Adrenal gland (tissue), 12 donors: ENCODE results near the gene DNAAF2. TPM values are rescaled to one million over a fixed set of nuclear protein-coding genes. Genes with fewer than 3 reads are reported as not detected.

Experiments
- DNase-seq, 7 donors: peaks; one replicate each; pipeline ENCODE4 v3.0.0-alpha.2; 2019 to 2020
- H3K27ac ChIP-seq, 5 donors: fragments of 200-600 bp; sonication (generic) in 4 of 5; 1 replicate in 3 of 5; 2 replicates in 2 of 5; pipeline versions ENCODE4 v1.5.1 to v1.8.0; 2016 to 2020; ENCODE audit warnings: mild to moderate bottlenecking in 1 of 5
- H3K27me3 ChIP-seq: fragments of 200-600 bp; 2 replicates; pipeline ENCODE4 v1.8.0; 2021
- H3K36me3 ChIP-seq, 2 donors: fragments of 200-600 bp; replicated peaks in 1 of 2; 1 replicate in 1 of 2; 2 replicates in 1 of 2; pipeline versions ENCODE4 v1.5.1 to v1.8.0; 2018 to 2022
- H3K4me1 ChIP-seq, 2 donors: fragments of 200-600 bp; replicated peaks in 1 of 2; 1 replicate in 1 of 2; 2 replicates in 1 of 2; pipeline versions ENCODE4 v1.5.1 to v1.8.0; 2018 to 2021
- H3K4me3 ChIP-seq, 4 donors: fragments of 200-600 bp; sonication (generic) in 3 of 4; one replicate each; pipeline ENCODE4 v1.5.1; 2016 to 2018
- H3K9me3 ChIP-seq, 3 donors: fragments of 200-600 bp; sonication (generic) in 1 of 3; replicated peaks in 1 of 3; 1 replicate in 2 of 3; 2 replicates in 1 of 3; pipeline versions ENCODE4 v1.5.1 to v1.8.0; 2016 to 2021
- POLR2A ChIP-seq, 2 donors: fragments of 450-650 bp; IDR thresholded peaks; one replicate each; pipeline ENCODE4 v1.6.1; 2017; ENCODE audit warnings: antibody characterized with exemption in 2 of 2, mild to moderate bottlenecking in 2 of 2, moderate library complexity in 1 of 2
- WGBS, 4 donors: extraction: QIAGEN DNeasy Blood & Tissue Kit in 2 of 4; methylation state at CpG; one replicate each; pipeline versions ENCODE4 v1.1.5 to v1.1.7; 2013 to 2017; 5-methylcytosine and 5-hydroxymethylcytosine counted together
- intact Hi-C, 2 donors: fragments of 100-400 bp; cut with DNase I; formaldehyde crosslinking; loops; one replicate each; pipeline versions ENCODE4 v1.14.1 to v1.15.0; 2022 to 2023
- polyA plus RNA-seq, 3 donors: library from polyadenylated mRNA; stranded (reverse); fragments of 200-250 nt in 2 of 3; fragments of 350-450 nt in 1 of 3; fragmentation: Illumina TruSeq in 1 of 3; extraction: RNeasy Lipid Tissue Mini Kit (QIAGEN cat#74804) in 1 of 3; gene quantifications; one replicate each; pipeline ENCODE4 v1.2.3, GENCODE V29; 2013 to 2014
- total RNA-seq, 9 donors: library from RNA; depleted of rRNA in 4 of 9; stranded (reverse); fragments of >200 nt in 4 of 9; fragments of 120-200 nt in 1 of 9; fragmentation: NEBNext Ultra II Directional in 1 of 9; extraction: Animal tissue kit (Norgen Biotek cat#: 25700) in 1 of 9; gene quantifications; one replicate each; pipeline versions ENCODE4 v1.1.0 to v1.2.4, GENCODE V29; 2013 to 2023
- TF ChIP-seq, protein P1 (sequence below), 6 experiments: fragments of 450-650 bp in 4 of 6; fragments of 200-600 bp in 2 of 6; sonication (generic) in 1 of 6; IDR thresholded peaks; 1 replicate in 5 of 6; 2 replicates in 1 of 6; pipeline versions ENCODE4 v1.5.1 to v1.8.0; 2016 to 2021; ENCODE audit warnings: antibody characterized with exemption in 6 of 6, mild to moderate bottlenecking in 2 of 6, moderate library complexity in 1 of 6
- donor health status: healthy with polysubstance abuse.
- donor health status: Bipolar disorder and iron deficiency.
- donor health status: DM: yes; HTN: yes; CAD: no.
- donor health status: DM: no; HTN: no; CAD: no.
- donor health status: DM: no; HTN: no; CAD: no.
- donor health status: DM: yes; HTN: yes; CAD: no.

The DNAAF2 gene
- total and polyA plus RNA-seq, 12 donors: 4.2 to 11.7 (median 7.3) TPM

DNA sequence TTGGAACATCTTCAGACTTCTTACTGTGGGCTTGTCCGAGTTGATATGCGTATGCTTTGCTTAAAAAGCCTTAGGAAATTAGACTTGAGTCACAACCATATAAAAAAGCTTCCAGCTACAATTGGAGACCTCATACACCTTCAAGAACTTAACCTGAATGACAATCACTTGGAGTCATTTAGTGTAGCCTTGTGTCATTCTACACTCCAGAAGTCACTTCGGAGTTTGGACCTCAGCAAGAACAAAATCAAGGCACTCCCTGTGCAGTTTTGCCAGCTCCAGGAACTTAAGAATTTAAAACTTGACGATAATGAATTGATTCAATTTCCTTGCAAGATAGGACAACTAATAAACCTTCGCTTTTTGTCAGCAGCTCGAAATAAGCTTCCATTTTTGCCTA, 27.5 kb downstream of the DNAAF2 start:
- TF ChIP-seq, protein P1, sequence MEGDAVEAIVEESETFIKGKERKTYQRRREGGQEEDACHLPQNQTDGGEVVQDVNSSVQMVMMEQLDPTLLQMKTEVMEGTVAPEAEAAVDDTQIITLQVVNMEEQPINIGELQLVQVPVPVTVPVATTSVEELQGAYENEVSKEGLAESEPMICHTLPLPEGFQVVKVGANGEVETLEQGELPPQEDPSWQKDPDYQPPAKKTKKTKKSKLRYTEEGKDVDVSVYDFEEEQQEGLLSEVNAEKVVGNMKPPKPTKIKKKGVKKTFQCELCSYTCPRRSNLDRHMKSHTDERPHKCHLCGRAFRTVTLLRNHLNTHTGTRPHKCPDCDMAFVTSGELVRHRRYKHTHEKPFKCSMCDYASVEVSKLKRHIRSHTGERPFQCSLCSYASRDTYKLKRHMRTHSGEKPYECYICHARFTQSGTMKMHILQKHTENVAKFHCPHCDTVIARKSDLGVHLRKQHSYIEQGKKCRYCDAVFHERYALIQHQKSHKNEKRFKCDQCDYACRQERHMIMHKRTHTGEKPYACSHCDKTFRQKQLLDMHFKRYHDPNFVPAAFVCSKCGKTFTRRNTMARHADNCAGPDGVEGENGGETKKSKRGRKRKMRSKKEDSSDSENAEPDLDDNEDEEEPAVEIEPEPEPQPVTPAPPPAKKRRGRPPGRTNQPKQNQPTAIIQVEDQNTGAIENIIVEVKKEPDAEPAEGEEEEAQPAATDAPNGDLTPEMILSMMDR (IDR thresholded peaks at IDR 0.05): no peak
- TF ChIP-seq POLR2A (IDR thresholded peaks at IDR 0.05): no peak
- Histone ChIP-seq H3K27ac (no peak overlapping the region), H3K4me3 (no peak overlapping the region), H3K36me3 (peaks cover 0 to 2% of the 10 kb centered on the region in 2 donors), H3K9me3 (no peaks in the 10 kb centered on the region), H3K4me1 (no peaks in the 10 kb centered on the region), H3K27me3 (no peaks in the 10 kb centered on the region)
- no peak for DNase-seq
- intact Hi-C loops: no loop called here
- 90 to 98% (median 97%) methylated on average over 6 of the region's 6 CpGs for WGBS, 4 donors

DNA sequence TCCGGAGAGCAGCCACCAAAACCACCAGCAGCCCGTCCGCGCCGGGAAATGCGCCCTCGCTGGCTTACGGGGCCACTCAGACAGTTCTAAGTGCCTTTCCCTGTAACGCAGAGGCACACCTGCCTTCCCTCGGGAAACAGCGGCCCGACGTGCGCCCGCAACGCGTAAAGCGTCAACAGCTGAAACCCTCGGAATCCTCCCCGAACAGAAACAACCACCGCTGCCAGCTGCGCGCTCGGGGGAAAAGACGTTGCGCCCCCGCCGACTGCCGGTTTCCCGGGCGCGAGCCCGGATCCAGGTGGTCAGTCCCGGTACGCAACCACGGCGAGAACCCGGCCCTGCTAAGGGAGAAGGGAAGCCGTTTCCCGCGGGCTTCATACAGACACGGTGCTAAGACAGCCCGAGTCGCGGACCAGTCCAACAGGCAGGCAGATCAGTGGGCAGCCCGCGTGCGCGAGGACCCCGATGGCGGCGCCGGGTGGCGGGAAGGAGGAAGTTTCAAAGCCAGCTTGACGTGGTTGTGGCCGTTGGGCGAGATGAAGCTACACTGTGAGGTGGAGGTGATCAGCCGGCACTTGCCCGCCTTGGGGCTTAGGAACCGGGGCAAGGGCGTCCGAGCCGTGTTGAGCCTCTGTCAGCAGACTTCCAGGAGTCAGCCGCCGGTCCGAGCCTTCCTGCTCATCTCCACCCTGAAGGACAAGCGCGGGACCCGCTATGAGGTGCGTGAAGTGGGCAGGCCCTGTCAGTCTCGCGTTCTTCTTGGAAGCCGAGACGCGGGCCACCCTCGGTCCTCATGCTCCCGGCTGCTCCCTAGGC, 36.4 kb downstream of the DNAAF2 start, which contains the start of gene LRR1:
Gene LRR1, plus strand, starts transcription at position 456 of the 816 bp plus-strand sequence. Its CDS starts 81 bp downstream, at position 537.
- TF ChIP-seq, protein P1 (IDR thresholded peaks at IDR 0.05): peak in 2 of 6 experiments; percentile 26 to 33
- peak in 1 of 2 donors; percentile 81 for TF ChIP-seq POLR2A (IDR thresholded peaks at IDR 0.05)
- Histone ChIP-seq H3K27me3 (no peaks in the 10 kb centered on the region), H3K36me3 (no peaks in the 10 kb centered on the region), H3K27ac (peak within 1 kb of the TSS; percentile 92 to 98 (median 95)), H3K9me3 (no peaks in the 10 kb centered on the region), H3K4me3 (peak within 1 kb of the TSS; percentile 64 to 93 (median 81)), H3K4me1 (peaks cover 14 to 26% of the 10 kb centered on the region in 2 donors)
- intact Hi-C loops: no loop called here
- DNase-seq: peak; percentile 84 to 91 (median 85)
- WGBS, 4 donors: 0 to 1% (median 1%) methylated on average over 10 to 77 of the region's 77 CpGs

DNA sequence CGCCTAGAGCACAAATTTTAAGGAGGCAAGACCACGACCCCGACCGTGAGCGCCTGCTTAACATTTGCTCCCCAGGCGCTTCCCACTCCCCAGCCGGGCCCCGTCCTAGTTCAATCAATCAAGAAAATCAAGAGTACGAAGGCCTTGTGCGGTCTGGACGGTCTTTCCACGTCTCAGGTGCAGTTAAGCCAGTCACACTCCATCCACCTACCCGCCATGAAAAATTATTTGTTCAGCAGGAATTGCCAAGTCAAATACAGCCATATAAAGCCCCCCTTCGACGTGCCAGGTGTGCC, 36.9 kb downstream of the DNAAF2 start:
- H3K36me3 ChIP-seq: no peaks in the 10 kb centered on the region
- peak in 3 of 7 donors; percentile 29 to 36 (median 35) for DNase-seq
- H3K27me3 ChIP-seq: no peaks in the 10 kb centered on the region
- no peak for TF ChIP-seq POLR2A (IDR thresholded peaks at IDR 0.05)
- TF ChIP-seq, protein P1 (IDR thresholded peaks at IDR 0.05): no peak
- intact Hi-C loops: no loop called here
- WGBS, 4 donors: 0% methylated on average over 9 to 15 of the region's 15 CpGs
- no peaks in the 10 kb centered on the region for H3K9me3 ChIP-seq
- peak overlapping the region; percentile 64 to 93 (median 81) for H3K4me3 ChIP-seq
- H3K4me1 ChIP-seq: peaks cover 17 to 26% of the 10 kb centered on the region in 2 donors
- peak overlapping the region; percentile 92 to 98 (median 95) for H3K27ac ChIP-seq

DNA sequence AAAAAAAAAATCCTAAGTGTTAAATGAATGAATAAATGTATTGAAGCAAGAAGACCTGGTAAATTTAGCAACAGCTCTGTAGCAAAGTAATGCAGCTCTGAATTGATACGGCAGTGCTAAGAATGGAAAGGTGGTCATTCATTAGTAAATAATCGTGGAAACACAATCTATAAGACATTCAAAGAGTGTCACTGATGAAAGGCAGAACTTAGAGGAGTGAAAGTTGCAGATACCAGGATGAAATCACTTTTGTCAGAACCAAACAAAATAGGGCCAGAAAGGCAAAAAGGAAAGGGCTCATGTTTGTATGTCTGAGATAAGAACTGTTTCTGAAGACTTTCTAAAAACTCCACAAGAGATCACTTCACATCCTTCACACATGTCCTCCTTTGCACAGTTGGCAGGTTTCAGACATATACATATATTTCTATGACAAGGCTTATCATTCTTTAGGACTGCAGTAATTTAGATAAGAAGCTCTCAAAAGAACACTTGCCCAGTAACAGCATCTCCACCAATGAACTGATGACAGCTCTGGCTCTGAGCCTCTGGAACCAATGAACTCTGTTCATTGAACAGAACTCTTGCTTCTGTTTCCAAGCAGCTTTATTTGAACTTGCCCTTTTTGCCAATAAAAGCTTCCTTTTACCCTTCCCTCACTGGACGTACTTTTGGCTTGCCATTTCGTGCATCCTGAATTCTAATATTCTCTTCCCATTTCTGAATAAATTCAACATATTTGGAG, 40.5 kb downstream of the DNAAF2 start:
- intact Hi-C loops: no loop called here
- Histone ChIP-seq H3K4me3 (no peak overlapping the region), H3K4me1 (peaks cover 17 to 26% of the 10 kb centered on the region in 2 donors), H3K27me3 (no peaks in the 10 kb centered on the region), H3K27ac (peak overlapping the region in 4 of 5 donors; percentile 22 to 46 (median 42)), H3K36me3 (no peaks in the 10 kb centered on the region), H3K9me3 (no peaks in the 10 kb centered on the region)
- DNase-seq: peak; percentile 29 to 85 (median 73)
- WGBS, 4 donors: 12 to 15% (median 13%) methylated on average over 4 of the region's 4 CpGs
- TF ChIP-seq, protein P1 (IDR thresholded peaks at IDR 0.05): no peak
- peak in 1 of 2 donors; percentile 44 for TF ChIP-seq POLR2A (IDR thresholded peaks at IDR 0.05)
